ENCODE data around the gene VPS4B.

- TF ChIP-seq, protein P1, sequence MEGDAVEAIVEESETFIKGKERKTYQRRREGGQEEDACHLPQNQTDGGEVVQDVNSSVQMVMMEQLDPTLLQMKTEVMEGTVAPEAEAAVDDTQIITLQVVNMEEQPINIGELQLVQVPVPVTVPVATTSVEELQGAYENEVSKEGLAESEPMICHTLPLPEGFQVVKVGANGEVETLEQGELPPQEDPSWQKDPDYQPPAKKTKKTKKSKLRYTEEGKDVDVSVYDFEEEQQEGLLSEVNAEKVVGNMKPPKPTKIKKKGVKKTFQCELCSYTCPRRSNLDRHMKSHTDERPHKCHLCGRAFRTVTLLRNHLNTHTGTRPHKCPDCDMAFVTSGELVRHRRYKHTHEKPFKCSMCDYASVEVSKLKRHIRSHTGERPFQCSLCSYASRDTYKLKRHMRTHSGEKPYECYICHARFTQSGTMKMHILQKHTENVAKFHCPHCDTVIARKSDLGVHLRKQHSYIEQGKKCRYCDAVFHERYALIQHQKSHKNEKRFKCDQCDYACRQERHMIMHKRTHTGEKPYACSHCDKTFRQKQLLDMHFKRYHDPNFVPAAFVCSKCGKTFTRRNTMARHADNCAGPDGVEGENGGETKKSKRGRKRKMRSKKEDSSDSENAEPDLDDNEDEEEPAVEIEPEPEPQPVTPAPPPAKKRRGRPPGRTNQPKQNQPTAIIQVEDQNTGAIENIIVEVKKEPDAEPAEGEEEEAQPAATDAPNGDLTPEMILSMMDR (IDR thresholded peaks at IDR 0.05), result peak in 1 of 2 donors; percentile 31
- no peak for TF ChIP-seq POLR2A (IDR thresholded peaks at IDR 0.05)
- no peak for TF ChIP-seq EP300 (IDR thresholded peaks at IDR 0.05)
- TF ChIP-seq POLR2AphosphoS5 (IDR thresholded peaks at IDR 0.05), result no peak
Measured at GRCh38 chr18:63342206-63342605, 80.1 kb downstream of the VPS4B start.

Data from suprapubic skin (tissue), 4 donors.